NCI-H1930 (cell line): ENCODE measurements around the gene CADM4.
"Not testable (repeated sequence)": the region's sequence is repeated elsewhere in the genome, so short reads cannot be mapped to it uniquely, and the experiment has no call there.

Source experiments
- DNase-seq, 2 experiments: peaks; one replicate each; lab custom pipeline; 2025; lab: John Stamatoyannopoulos, UW

Gene CADM4

DNA sequence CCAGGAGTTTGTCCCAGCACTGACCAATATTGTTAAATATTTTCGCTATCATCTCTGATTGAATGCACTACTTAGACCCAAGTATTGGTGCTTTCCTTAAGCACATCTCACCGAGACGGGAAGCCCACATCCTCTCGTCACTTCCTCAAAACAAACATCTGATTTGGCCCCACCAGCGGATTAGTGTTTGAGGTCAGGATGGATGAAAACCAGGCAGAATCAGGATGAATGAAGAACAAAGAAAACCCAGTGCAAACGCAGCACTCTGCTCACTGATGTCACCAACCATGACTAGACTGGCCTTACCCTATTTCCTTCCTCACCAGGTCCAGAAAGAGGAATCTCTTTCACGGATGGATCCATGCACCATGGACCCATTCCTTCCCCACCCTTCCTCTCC, 24.4 kb upstream of the CADM4 start:
- DNase-seq, result no peak

DNA sequence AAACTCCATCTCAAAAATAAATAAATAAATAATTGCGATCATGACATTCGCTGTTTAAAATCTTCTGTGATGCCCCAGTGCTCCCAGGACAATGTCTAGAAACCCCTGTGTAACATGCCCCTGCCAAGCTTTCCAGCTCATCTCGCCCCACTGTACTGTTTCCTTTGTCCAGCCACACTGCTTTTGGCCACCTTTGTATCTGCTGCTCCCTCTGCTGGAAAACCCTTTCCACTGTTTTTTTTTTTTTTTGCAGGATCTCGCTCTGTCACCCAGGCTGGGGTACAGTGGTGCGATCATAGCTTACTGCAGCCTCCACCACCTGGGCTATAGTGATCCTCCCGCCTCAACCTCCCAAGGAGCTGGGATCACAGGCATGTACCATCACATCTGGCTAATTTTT, 22.8 kb upstream of the CADM4 start:
- DNase-seq, result no peak

DNA sequence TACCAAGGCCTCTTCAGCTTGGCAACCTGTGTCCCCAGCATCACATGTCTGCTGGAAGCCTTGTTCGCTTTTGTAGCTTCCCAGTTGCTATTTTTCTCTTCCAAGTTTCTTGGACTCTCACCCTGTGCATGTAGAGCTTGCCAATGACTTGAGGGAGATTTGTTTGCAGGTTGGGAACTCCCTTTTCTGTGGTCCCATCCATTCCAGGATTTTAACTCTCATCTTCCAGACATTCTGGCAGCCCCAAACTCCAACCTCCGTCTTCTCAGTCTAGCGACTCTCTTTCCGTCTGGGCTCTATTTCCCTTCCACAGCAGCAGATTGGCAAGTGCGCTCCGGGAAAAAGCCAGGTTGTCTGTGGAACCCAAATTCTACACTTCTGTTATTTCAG, 21.3 kb upstream of the CADM4 start:
- no peak for DNase-seq

DNA sequence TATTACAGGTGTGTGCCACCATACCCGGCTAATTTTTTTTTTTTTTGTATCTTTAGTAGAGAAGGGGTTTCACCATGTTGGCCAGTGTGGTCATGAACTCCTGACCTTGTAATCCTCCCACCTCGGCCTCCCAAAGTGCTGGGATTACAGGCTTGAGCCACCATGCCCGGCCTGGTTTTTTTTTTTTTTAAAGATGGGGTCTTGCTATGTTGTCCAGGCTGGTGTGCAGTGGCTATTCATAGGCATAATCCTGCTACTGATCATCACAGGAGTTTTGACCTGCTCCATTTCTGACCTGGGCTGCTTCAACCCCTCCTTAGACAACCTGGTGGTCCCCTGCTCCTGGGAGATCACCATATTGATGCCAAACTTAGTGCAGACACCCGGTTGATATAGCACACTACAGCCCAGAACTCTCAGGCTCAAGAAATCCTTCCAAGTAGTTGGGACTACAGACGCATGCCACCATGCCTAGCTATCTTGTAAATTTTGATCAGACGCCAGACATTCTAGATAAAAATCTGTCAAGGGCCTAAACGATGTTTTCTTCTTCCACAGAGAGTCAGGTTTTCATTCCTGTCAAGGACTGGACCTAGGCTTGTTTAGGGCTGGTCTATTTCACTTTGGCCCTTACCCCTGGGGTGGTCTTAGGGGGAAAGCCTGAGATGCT, 20.8 kb upstream of the CADM4 start:
- DNase-seq, result no peak

DNA sequence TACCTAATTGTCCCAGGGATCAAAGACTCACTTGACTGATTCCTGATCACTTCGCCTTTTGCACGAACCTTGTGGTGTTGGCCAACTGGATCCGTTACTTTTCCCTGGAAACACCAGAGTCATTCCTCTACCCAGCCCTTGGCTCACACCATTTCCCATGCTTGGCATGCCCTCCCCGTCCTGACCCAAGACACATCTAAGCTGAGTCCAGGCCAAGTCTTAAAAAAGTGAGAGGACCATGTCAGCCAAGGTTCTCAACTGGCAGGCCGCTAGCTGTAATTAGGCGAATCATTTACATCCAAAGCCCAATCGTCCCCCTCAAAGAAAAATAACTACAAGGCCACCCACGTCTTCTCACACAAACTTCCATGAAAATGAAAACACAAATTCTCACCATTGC, 18.8 kb upstream of the CADM4 start:
- DNase-seq, result no peak

DNA sequence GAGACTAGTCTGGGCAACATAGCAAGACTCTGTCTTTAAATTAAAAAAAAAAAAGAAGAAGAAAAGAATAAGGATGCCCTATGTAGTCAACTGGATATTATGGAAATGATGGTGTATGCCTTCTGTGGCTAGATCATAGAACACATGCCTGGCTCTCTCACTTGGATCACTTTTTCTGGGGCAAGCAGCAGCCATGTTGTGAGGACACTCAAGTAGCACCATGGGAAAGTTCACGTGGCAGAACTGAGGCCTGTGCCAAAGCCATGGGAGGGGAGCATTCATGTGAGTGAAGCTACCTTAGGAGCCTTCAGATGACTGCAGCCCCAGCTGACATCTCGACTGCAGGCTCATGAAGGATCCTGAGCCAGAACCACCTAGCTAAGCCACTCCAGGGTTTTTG, 18.4 kb upstream of the CADM4 start:
- no peak for DNase-seq

DNA sequence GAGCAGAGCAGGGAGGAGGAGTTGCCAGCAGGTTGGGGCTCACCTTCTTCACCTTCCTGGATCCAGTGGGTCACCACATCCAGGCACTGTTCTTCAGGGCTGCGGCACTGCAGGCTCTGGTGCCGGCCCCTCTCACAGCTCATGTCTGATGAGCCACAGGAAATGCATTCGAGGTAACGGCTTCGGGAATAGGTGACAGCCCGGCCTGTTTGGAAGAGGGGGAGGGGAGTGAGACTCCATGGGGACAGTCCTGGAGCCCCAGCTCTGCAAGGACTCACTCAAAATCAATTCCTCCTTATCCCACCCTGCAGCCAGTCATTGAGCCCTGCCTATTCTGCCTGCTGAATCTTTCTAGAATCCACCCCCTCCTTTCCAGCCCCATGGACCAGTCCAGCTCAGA, 16.8 kb upstream of the CADM4 start:
- no peak for DNase-seq

DNA sequence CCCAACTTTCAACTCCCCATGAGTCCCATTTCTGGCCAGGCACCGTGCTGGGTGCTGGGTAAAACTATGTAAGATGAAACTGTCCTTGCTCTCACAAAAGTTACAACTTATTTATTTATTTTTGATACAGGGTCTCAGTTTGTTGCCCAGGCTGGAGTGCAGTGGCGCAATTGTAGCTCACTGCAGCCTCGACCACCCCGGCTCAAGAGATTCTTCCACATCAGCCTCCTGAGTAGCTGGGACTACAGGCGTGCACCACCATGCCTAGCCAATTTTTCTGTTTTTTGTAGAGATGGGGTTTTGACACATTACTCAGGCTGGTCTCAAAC, 12.9 kb upstream of the CADM4 start:
- no peak for DNase-seq

DNA sequence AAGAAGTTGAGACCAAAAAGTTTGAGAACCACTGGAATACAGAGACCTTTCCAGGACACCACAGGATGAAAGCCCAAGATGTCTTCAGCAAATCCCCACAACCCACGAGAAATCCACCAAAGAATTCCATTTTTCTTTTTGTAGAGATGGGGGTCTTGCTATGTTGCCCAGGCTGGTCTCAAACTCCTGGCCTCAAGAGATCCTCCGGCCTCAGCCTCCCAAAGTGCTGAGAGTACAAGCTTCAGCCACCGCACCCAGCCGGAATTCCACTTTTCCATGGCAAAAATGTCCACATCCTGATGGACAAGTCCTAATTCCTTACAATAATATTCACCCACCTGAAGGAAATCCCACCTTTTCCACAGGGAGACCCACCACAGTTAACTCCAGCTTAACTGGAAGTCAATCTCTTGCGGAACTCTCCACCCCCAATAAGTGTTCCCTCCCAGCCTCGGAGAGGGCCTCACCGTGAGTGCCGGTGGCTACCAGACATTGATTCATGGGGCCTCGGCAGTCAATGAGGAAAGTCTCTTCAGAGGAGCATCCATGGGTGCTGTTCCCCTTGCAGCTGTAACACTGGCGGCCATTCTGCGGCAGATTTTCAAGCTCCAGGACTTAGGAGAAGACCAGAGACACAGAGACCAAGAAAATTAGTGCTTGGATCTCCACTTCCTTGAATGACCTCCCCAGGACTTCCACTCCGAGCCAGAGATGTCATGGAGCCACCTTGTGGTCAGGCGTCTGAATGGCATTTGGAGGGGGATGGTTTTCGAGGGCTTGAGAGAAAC, 12.3 kb upstream of the CADM4 start:
- DNase-seq, result peak; percentile 47 to 57

DNA sequence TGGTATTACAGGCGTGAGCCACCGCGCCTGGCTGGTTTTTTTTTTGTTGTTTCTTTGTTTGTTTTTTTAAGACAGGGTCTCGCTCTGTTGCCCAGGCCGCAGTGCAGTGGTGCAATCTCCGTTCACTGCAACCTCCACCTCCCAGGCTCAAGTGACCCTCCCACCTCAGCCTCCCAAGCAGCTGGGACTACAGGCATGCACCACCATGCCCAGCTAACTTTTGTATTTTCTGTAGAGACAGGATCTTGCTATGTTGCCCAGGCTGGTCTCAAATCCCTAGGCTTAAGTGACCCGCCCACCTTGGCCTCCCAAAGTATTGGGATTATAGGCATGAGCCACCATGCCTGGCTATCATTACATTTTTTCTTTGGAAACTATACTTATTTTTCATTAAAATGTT, 10.6 kb upstream of the CADM4 start:
- DNase-seq, result not testable (repeated sequence)

DNA sequence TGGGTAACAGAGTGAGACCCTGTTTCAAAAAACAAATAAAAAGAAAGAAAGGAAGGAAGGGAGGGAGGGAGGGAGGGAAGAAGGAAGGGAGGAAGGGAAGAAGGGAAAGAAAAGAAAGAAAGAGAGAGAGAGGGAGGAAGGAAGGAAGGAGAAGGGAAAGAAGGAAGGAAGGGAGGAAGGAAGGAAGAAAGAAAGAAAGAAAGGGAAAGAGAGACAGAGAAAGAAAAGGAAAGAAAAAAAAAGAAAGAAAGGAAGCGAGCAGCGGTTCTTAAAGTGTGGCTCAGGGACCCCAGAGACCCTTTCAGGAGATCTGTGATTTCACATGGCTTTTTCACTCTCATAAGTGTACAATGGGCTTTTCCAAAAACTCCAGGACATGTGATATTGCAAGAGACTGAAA, 9.9 kb upstream of the CADM4 start:
- DNase-seq, result no peak

DNA sequence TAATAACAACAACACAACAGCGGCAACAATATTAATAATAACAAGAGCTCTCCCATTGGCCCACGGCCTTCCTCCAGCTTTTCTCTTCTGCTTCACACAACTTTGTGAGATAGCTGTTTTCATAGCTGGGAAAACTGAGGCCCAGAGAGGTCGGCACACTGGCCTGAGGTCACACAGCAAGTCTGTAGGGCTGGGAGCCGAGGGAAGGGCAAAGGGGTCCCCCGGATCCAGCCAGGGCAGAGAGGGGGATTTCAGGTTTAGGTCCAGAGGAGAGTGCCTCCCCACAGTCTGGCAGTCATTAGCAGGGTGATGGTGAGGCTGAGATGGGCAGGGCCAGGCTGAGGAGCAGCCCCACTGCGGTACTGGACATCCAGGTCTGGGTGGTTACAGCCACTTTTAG, 9.0 kb upstream of the CADM4 start:
- no peak for DNase-seq

DNA sequence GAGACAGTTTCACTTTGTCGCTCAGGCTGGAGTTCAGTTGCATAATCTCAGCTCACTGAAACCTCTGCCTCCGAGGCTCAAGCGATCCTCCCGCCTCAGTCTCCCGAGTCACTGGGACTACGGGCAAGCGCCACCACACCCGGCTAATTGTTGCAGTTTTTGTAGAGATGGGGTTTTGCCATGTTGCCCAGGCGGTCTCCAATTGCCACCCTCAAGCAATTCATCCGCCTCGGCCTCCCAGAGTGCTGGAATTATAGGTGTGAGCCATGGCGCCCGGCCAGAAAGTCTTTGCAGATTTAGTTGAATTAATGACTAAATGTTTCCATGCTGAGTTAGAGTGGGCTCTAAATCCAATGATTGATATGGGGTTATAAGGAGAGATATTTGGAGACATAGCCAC, 4.5 kb upstream of the CADM4 start:
- DNase-seq, result no peak

DNA sequence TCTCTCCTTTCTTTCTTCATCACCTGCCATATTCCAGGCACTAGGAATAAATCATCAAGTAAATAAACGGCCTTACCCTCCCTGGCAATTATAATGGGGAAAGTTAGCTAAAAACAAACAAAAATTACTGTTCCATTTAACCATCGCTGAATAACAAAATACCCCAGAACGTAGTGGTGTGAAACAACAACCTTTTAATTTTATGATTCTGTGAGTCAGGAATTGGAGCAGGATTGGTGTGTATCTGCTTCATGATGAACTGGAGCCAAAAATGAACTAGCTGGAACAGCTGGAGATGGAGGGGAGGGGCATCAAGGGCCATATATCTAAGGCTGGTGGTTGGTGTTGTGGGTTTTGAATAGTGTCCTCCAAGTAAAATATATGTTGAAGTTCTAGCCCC, 3.7 kb upstream of the CADM4 start:
- DNase-seq, result no peak

DNA sequence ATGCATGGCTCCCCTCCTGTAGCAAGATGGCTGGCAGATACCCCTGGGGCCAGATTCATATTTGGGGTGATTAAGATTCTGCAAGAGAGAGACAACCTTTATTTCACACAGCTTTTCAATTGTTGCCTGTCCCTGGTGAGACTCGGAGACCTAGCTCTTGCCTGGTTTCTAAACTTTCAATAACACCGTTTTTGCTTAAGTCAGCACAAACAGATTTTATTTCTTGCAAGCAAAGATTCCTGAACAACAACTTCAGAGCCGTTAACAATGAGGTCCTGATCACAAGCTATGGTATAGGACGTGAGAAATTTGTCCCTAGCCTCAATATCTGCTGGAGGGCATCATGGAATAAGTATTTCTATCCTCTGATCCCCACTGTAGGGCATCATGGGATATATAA, 2.9 kb upstream of the CADM4 start:
- DNase-seq, result no peak

DNA sequence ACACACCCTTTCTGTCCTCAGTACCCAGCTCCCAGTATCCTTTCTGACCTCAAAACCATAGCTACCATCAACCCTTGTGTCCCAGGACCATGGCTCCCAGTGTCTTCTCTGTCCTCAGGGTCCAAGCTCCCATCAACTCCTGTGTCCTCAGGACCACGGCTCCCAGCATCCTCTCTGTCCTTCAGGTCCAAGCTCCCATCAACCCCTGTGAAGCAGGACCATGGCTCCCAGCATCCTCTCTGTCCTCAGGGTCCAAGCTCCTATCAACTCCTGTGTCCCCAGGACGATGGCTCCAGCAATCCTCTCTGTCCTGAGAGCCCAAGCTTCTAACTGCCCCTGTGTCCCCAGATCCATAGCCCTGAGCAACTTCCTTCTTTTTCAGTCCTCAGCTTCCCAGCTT, 1.7 kb upstream of the CADM4 start:
- no peak for DNase-seq

DNA sequence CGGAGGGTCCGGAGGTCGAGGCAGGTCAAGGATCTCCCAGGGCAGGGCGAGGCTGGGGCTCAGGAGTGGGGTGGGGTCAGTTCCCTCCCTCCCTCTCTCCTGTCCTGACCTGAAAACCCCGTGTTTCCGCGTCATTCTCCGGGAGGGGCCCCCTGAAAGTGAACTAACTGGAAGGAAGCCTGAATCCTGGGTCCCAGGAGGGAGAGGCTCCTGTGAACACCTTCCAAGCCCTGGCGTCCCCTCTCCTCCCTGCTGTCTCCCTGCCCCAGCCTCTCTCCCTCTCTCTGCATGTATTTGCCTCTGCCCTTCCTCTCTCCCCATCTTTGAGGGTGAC, 741 bp upstream of the CADM4 start:
- DNase-seq, result no peak

DNA sequence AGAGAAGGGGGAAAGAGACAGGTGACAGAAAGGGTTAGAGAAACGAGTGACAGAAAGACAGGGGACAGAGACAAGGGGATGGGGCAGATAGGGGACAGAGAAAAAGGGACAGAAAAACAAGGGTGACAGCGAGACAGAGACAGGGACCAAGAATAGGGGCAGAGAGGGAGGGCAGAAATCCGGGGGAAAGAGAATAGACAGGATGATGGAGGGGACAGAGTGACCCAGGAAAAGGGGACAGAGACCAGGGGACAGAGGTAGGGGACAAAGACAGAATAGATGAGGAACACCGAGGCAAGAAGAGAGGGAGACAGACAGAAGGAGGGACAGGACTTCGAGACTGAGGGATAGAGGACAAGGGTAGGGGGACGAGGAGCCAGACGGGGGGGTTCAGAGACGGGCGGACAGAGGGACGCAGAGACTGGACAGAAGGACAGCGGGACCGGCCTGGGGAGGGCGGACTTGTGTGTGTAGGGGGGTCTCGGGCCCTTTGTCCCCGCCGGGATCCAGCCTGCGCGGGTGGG, 593 bp downstream of the CADM4 start:
- no peak for DNase-seq

DNA sequence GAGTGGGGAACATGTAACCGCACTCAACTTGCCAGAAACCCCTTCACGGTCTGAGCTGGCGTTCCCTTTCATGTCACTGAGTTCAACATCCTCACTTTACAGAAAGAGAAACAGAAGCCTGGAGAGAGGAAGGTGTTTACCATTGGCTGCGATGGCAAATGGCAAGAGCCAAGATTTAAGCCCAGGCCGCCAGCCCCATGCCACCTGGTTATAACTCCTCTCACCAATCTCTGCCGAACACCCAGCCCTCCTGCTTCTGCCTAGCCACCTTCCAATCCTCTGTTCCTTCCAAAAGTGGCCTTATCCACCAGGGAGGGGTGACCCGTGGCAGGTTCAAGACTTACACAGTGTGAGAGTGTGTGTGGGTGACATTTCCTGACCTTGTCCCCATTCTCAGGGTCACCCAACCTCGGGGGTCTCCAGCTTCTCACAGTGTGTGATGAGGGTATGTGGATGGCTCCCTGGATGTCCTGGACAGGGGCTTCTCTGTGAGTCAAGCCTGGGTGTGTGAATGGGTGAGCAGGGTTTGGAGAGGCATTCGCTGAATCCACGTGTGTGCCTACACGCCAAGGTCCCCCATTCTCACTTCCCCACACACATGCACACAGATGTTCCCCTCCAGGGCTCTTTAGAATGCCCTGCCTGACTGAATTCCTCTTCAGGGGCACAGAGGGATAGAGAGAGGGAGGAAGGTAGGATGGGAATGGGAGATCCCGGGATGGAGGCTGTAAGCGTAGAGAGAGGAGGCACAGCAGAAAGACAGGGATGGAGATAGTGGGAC, 1.2 kb downstream of the CADM4 start:
- no peak for DNase-seq

DNA sequence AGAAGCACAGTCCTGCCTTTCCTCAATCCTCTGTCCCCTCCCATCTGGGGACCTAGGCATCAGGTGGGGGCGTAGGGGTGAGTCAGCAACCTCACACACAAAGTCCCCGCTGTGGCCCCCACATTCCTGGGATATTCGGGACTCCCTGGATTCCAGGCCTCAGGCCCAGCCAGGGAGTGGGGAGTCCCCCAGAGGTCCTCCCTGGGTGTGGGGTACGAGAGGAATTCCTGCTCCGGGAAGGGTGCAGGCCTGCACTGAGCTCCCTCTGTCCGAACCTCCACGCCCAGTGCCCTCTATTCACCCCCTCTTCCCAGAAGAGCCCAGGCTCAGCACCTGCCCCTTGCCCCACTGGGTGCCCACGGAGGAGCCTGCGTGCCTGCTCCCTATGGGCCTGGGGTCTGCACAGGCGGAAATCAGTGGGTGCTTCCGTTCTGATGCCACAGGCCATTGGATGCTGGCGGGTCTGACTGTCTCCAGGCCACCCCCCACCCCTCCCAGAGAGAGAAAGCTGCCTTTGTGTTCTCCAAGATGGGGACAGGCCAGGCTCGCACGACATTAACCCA, 3.4 kb downstream of the CADM4 start:
- DNase-seq, result no peak

DNA sequence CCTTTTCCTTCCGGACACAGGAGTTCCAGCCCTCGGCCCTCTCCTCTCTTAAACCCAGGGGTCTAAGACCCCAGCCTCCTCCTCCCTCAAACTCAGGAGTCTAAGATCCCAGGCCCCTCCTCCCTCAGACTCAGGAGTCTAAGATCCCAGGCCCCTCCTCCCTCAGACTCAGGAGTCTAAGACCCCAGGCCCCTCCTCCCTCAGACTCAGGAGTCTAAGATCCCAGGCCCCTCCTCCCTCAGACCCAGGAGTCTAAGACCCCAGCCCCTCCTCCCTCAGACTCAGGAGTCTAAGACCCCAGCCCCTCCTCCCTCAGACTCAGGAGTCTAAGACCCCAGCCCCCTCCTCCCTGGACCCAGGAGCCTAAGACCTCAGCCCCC, 4.1 kb downstream of the CADM4 start:
- DNase-seq, result not testable (repeated sequence)

DNA sequence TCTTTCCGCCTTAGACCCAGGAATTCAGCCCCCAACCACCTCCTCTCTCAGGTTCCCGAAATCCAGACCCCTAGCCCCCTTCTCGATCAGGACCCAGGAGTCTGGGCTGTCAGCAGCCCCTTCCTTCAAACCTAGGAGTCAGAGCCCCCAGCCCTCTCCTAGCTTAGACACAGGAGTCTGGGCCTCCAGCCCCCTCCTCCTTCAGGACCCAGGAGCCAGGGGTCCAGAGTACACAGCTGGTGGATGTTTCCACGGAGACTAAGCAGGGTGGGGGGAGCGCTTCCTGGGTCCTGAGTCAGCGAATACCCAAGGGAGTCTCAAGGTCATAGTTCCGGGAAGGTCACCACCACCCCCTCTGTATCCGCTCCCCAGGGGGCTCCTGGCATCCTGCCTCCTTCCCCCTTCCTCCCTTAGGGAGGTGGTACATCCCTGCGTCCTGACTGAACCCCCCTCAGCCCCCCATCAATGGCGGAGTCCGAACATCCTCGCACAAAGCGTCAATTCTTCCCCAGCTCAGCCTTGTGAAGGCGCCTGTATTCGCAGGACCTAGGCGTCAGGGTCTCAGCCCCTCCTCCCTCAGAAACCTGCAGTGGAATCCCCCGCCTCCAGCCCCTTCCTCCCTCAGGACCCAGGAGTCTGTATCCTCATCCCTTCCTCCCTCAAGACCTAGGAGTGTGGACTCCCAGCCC, 4.6 kb downstream of the CADM4 start:
- no peak for DNase-seq
